ENCODE results near the gene ANKFY1. TPM values are rescaled to one million over a fixed set of nuclear protein-coding genes. Genes with fewer than 3 reads are reported as not detected.

The ANKFY1 gene
- total RNA-seq, 4 donors from 2014 or later, result 43.3 to 49.8 (median 46.7) TPM

DNA sequence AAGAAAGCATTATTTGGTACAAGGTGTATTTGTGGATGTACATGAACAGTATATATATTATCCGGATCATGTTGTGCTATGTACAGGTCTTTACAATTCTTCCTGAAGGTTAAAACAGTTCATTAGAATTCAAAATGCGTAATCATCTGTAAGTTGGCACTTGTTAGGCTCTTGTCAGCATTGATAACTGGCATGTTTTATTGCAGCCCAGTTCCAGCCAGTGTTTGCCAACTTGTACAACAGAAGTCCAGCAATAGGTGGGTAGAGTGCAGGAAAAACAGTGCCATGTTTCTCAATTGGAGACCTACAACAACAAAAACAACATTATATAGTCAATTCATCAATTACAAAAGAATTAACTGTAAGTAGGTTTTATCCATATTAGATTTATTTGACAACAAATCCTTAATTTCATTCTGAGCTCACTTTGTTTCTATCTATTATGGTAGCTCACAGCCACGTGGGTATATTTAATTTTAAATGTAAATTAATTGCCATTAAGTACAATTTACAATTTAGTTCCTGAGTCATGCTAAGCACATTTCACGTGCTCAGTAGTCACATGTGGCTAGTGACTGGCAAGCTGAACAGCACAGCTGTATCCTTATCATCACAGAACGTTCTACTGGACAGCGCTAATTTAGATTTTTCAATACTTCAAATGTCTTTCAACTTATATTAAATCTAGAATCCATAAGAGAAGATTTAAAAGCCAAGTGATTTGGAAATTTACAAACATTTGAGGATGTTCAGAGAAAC, 8.6 kb upstream of the ANKFY1 start:
- TF ChIP-seq POLR2A (IDR thresholded peaks at IDR 0.05), result no peak
- TF ChIP-seq EP300 (IDR thresholded peaks at IDR 0.05), result no peak
- TF ChIP-seq, protein P1, sequence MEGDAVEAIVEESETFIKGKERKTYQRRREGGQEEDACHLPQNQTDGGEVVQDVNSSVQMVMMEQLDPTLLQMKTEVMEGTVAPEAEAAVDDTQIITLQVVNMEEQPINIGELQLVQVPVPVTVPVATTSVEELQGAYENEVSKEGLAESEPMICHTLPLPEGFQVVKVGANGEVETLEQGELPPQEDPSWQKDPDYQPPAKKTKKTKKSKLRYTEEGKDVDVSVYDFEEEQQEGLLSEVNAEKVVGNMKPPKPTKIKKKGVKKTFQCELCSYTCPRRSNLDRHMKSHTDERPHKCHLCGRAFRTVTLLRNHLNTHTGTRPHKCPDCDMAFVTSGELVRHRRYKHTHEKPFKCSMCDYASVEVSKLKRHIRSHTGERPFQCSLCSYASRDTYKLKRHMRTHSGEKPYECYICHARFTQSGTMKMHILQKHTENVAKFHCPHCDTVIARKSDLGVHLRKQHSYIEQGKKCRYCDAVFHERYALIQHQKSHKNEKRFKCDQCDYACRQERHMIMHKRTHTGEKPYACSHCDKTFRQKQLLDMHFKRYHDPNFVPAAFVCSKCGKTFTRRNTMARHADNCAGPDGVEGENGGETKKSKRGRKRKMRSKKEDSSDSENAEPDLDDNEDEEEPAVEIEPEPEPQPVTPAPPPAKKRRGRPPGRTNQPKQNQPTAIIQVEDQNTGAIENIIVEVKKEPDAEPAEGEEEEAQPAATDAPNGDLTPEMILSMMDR (IDR thresholded peaks at IDR 0.05), result no peak
- no peak for DNase-seq (ENCODE audit: low spot score in 2 of 2)
- H3K9me3 ChIP-seq, result no peaks in the 10 kb centered on the region
- H3K4me3 ChIP-seq, result no peak overlapping the region
- WGBS, 2 donors, result 84 to 90% methylated on average over 6 of the region's 6 CpGs
- no peaks in the 10 kb centered on the region for H3K4me1 ChIP-seq
- H3K36me3 ChIP-seq, result peaks cover 0 to 31% (median 0%) of the 10 kb centered on the region in 3 donors
- no peaks in the 10 kb centered on the region for H3K27me3 ChIP-seq
- no peak overlapping the region for H3K27ac ChIP-seq

DNA sequence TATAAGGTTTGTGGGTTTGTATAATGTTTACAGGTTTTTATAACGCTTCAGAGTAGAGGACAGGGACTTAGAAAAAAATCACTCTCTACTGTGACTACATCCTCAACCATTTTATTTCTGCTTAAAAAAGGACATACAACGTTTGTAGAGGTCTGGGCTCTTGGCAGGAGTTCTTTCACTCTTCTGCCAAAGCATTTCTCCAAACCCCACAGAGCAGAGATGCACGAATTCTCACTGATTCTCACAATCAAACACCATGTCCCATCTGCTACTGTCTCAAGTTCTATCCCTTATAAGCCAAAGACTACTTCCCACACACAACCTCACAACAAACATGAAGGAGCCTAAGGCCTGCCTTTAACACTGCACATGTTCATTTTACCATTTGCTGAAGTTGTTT, 7.0 kb upstream of the ANKFY1 start:
- no peaks in the 10 kb centered on the region for H3K27me3 ChIP-seq
- no peak overlapping the region for H3K27ac ChIP-seq
- H3K4me1 ChIP-seq, result no peaks in the 10 kb centered on the region
- TF ChIP-seq EP300 (IDR thresholded peaks at IDR 0.05), result no peak
- TF ChIP-seq, protein P1 (IDR thresholded peaks at IDR 0.05), result no peak
- TF ChIP-seq POLR2A (IDR thresholded peaks at IDR 0.05), result no peak
- peaks cover 0 to 25% (median 0%) of the 10 kb centered on the region in 3 donors for H3K36me3 ChIP-seq
- H3K9me3 ChIP-seq, result no peaks in the 10 kb centered on the region
- DNase-seq (ENCODE audit: low spot score in 2 of 2), result no peak
- no peak overlapping the region for H3K4me3 ChIP-seq
- 53 to 58% methylated on average over 3 of the region's 3 CpGs for WGBS, 2 donors

DNA sequence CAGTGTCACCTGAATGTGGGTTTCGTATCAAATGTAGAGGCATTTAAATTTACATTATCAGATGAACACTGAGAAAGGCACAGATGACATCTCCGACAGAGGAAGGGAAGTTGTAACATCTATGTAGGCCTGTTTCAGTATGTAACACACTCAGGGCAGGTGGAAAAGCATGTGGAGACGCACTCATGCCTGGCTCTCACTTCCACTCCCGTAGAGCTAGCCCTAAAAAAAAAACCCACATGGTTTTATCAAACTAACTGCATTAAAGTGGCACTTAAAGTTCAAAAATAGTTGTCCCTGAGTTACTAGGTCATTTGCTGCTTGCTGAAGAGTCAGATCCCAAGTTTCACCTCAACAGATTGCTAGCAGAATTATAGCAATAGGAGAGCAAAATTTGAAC, 6.1 kb upstream of the ANKFY1 start:
- H3K27ac ChIP-seq, result no peak overlapping the region
- DNase-seq (ENCODE audit: low spot score in 2 of 2), result no peak
- no peaks in the 10 kb centered on the region for H3K27me3 ChIP-seq
- TF ChIP-seq POLR2A (IDR thresholded peaks at IDR 0.05) (no peak), EP300 (IDR thresholded peaks at IDR 0.05) (no peak)
- TF ChIP-seq, protein P1 (IDR thresholded peaks at IDR 0.05), result no peak
- no peaks in the 10 kb centered on the region for H3K4me1 ChIP-seq
- H3K36me3 ChIP-seq, result peaks cover 0 to 25% (median 0%) of the 10 kb centered on the region in 3 donors
- no peaks in the 10 kb centered on the region for H3K9me3 ChIP-seq
- 85 to 95% methylated on average over 4 of the region's 4 CpGs for WGBS, 2 donors
- no peak overlapping the region for H3K4me3 ChIP-seq

DNA sequence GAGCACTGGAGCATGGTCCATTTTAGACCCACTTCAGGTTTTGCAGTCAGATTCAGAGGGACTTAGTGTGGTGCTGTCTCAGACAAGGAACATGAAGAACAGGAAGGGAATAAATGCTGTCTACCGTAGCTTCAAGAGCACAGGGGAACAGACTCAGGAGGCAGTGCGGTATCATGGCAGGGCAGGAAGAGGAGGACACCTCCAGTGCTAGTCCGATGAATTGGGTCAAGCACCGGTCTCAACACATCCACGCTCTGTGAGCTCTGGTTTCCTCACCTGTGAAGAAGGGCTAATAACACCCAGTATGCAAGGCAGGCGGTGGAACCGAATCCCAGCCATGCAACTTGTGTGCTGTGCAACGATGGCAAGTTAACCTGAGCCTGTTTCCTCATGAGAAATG, 3.6 kb upstream of the ANKFY1 start:
- Histone ChIP-seq H3K4me3 (no peak overlapping the region), H3K36me3 (peaks cover 0 to 23% (median 0%) of the 10 kb centered on the region in 3 donors), H3K9me3 (no peaks in the 10 kb centered on the region), H3K27ac (no peak overlapping the region), H3K4me1 (peaks cover 0 to 16% (median 9%) of the 10 kb centered on the region in 4 donors), H3K27me3 (no peaks in the 10 kb centered on the region)
- TF ChIP-seq, protein P1 (IDR thresholded peaks at IDR 0.05), result no peak
- TF ChIP-seq POLR2A (IDR thresholded peaks at IDR 0.05) (no peak), EP300 (IDR thresholded peaks at IDR 0.05) (no peak)
- 96 to 98% methylated on average over 8 of the region's 8 CpGs for WGBS, 2 donors
- no peak for DNase-seq (ENCODE audit: low spot score in 2 of 2)

DNA sequence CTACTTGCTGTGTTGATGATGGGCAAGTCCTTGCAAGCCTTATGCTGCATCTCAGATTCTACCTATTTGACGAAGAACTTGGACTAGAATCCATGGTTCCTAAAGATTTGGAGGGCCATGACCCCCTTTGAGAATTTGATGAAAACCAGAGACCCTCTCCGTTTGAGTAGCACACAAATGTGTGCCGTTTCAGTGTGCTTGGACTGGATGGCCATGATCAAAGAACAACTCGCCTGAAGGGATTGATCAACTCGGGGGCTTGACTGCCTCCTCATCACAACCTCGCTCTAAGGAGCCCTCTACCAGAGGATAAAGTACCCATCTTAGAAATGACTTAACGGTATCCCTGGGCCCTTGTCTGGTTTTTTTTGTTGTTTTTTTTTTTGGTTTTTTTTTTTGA, 2.8 kb upstream of the ANKFY1 start:
- TF ChIP-seq, protein P1 (IDR thresholded peaks at IDR 0.05), result no peak
- TF ChIP-seq POLR2A (IDR thresholded peaks at IDR 0.05) (no peak), EP300 (IDR thresholded peaks at IDR 0.05) (no peak)
- WGBS, 2 donors, result 83 to 85% methylated on average over 7 of the region's 7 CpGs
- Histone ChIP-seq H3K27ac (no peak overlapping the region), H3K36me3 (peaks cover 0 to 25% (median 0%) of the 10 kb centered on the region in 3 donors), H3K4me3 (no peak overlapping the region), H3K9me3 (no peaks in the 10 kb centered on the region), H3K4me1 (peaks cover 0 to 24% (median 16%) of the 10 kb centered on the region in 4 donors), H3K27me3 (no peaks in the 10 kb centered on the region)
- DNase-seq (ENCODE audit: low spot score in 2 of 2), result no peak

Measured in tibial nerve (tissue), 4 donors.